ENCODE measurements around the gene RABGGTB.
"Not testable (repeated sequence)": the region's sequence is repeated elsewhere in the genome, so short reads cannot be mapped to it uniquely, and the experiment has no call there.

- TF ChIP-seq REST, RAD21, RXRA, SP1, ZBTB33, YY1, ATF3 (IDR thresholded peaks at IDR 0.05): not testable (repeated sequence)
- TF ChIP-seq, protein P1, sequence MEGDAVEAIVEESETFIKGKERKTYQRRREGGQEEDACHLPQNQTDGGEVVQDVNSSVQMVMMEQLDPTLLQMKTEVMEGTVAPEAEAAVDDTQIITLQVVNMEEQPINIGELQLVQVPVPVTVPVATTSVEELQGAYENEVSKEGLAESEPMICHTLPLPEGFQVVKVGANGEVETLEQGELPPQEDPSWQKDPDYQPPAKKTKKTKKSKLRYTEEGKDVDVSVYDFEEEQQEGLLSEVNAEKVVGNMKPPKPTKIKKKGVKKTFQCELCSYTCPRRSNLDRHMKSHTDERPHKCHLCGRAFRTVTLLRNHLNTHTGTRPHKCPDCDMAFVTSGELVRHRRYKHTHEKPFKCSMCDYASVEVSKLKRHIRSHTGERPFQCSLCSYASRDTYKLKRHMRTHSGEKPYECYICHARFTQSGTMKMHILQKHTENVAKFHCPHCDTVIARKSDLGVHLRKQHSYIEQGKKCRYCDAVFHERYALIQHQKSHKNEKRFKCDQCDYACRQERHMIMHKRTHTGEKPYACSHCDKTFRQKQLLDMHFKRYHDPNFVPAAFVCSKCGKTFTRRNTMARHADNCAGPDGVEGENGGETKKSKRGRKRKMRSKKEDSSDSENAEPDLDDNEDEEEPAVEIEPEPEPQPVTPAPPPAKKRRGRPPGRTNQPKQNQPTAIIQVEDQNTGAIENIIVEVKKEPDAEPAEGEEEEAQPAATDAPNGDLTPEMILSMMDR (IDR thresholded peaks at IDR 0.05; ENCODE audit: low read depth, low read length, missing input control), result not testable (repeated sequence)
These were observed 5.9 kb upstream of the RABGGTB start for GRCh38 chr1:75780183-75780582.

Measured in liver (tissue), 3 donors.